ENCODE data around the gene TRPM4. TPM values are rescaled to one million over a fixed set of nuclear protein-coding genes. Genes with fewer than 3 reads are reported as not detected.
"Not testable (repeated sequence)": the region's sequence is repeated elsewhere in the genome, so short reads cannot be mapped to it uniquely, and the experiment has no call there.

The TRPM4 gene
- total and polyA plus RNA-seq, 8 donors = 11.8 to 47.1 (median 18.7) TPM

DNA sequence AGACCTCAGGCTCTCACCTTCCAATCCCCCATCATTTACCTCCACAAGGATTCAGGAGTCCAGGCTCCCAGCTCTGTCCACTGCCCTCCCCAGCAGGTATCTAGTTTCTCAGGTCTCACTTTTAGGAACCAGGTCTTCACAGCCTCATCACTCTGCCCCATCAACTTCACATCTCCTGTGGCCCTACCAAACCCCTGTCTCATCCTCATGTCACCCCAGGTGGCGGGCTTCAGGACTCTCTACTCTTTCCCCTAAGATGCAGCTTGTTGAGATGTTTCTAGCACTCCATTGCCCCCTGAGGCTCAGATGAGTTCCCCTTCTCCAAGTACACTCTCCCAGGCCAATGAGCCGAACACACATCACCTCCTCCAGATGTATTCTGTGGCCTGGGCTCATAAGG is 36.7 kb upstream of the TRPM4 start:
- Histone ChIP-seq H3K36me3 (no peaks in the 10 kb centered on the region), H3K9me3 (no peaks in the 10 kb centered on the region), H3K27ac (no peak overlapping the region), H3K27me3 (no peaks in the 10 kb centered on the region), H3K4me3 (no peak overlapping the region), H3K4me1 (peaks cover 0 to 10% (median 9%) of the 10 kb centered on the region in 3 donors)
- DNase-seq (no peak), FAIRE-seq (no peak), ATAC-seq (no peak)
- TF ChIP-seq, protein P1, sequence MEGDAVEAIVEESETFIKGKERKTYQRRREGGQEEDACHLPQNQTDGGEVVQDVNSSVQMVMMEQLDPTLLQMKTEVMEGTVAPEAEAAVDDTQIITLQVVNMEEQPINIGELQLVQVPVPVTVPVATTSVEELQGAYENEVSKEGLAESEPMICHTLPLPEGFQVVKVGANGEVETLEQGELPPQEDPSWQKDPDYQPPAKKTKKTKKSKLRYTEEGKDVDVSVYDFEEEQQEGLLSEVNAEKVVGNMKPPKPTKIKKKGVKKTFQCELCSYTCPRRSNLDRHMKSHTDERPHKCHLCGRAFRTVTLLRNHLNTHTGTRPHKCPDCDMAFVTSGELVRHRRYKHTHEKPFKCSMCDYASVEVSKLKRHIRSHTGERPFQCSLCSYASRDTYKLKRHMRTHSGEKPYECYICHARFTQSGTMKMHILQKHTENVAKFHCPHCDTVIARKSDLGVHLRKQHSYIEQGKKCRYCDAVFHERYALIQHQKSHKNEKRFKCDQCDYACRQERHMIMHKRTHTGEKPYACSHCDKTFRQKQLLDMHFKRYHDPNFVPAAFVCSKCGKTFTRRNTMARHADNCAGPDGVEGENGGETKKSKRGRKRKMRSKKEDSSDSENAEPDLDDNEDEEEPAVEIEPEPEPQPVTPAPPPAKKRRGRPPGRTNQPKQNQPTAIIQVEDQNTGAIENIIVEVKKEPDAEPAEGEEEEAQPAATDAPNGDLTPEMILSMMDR (IDR thresholded peaks at IDR 0.05) = no peak
- WGBS, 2 donors = 86 to 93% methylated on average over 2 of the region's 2 CpGs
- intact Hi-C loops (cut with DNase I) = no loop called here

DNA sequence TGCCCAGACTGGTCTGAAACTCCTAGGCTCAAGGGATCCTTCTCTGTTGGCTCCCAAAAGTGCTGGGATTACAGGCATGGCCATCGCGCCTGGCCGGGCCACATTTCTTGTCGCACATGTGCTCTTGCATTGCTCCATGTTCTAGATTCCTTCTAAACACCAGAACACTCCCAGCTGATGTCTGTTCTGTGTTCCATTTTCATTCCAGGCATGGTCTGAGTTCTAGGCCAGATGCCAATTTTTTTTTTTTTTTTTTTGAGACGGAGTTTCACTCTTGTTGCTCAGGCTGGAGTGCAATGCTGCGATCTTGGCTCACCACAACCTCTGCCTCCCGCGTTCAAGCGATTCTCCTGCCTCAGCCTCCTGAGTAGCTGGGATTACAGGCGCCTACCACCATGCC is 35.8 kb upstream of the TRPM4 start:
- ATAC-seq; H3K36me3 ChIP-seq; H3K27me3 ChIP-seq; H3K4me3 ChIP-seq; H3K9me3 ChIP-seq; FAIRE-seq; H3K27ac ChIP-seq; intact Hi-C loops (cut with DNase I); DNase-seq: not testable (repeated sequence)
- H3K4me1 ChIP-seq = peaks cover 0 to 10% (median 9%) of the 10 kb centered on the region in 3 donors
- 74 to 77% methylated on average over 10 of the region's 10 CpGs for WGBS, 2 donors

DNA sequence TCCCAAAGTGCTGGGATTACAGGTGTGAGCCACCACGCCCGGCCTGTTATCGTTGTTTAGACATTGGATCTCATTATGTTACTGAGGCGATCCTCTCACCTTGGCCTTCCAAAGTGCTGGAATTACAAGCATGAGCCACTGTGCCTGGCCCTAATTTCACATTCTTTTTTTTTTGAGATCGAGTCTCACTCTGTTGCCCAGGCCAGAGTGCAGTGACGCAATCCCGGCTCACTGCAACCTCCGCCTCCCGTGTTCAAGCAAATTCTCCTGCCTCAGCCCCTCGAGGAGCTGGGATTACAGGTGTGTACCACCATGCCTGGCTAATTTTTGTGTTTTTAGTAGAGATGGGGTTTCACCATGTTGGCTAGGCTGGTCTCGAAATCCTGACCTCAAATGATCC is 34.3 kb upstream of the TRPM4 start:
- H3K4me1 ChIP-seq; intact Hi-C loops (cut with DNase I); H3K9me3 ChIP-seq; H3K27ac ChIP-seq; H3K4me3 ChIP-seq; FAIRE-seq; ATAC-seq; DNase-seq; H3K36me3 ChIP-seq; H3K27me3 ChIP-seq: not testable (repeated sequence)
- WGBS, 2 donors = 90 to 91% methylated on average over 11 of the region's 11 CpGs

DNA sequence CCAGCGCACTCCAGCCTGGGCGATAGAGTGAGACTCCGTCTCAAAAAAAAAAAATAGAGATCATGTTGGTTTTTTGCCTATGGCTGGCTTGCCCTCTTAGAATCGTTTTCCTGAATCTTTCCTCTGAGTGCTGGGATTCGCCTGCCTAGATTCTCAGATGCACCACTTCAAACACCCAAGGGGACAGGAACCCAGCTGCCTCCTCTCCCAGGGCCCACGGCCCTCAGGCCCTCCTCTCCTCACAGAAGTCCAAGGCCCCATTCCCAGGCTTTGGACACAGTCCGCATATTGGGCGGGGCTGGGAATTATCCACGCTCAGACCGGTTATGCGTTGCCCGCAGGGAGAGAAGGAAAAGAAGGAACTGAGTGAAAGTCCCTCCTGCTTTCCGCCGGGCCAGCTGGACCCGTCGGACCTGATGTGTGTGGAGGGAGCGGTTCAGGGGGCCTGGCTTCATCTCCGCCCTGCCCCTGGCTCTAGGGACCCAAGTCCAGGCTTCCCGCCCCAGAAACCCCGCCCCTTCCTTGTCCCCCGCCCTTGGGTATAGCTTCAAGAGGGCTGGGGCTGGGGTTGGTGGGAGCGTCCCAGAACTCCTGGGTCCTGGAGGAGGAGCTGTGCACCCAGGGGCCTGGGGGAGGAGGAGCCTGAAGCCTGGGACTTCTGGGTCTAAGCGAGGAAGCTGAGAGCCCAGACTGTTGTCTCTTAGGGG is 32.4 kb upstream of the TRPM4 start:
- intact Hi-C loops (cut with DNase I) = no loop called here
- Histone ChIP-seq H3K4me3 (no peak overlapping the region), H3K4me1 (peaks cover 0 to 5% (median 0%) of the 10 kb centered on the region in 3 donors), H3K36me3 (no peaks in the 10 kb centered on the region), H3K9me3 (no peaks in the 10 kb centered on the region), H3K27me3 (no peaks in the 10 kb centered on the region), H3K27ac (no peak overlapping the region)
- DNase-seq (no peak), FAIRE-seq (no peak), ATAC-seq (no peak)
- TF ChIP-seq, protein P1 (IDR thresholded peaks at IDR 0.05) = no peak
- WGBS, 2 donors = 51 to 58% methylated on average over 23 of the region's 23 CpGs

DNA sequence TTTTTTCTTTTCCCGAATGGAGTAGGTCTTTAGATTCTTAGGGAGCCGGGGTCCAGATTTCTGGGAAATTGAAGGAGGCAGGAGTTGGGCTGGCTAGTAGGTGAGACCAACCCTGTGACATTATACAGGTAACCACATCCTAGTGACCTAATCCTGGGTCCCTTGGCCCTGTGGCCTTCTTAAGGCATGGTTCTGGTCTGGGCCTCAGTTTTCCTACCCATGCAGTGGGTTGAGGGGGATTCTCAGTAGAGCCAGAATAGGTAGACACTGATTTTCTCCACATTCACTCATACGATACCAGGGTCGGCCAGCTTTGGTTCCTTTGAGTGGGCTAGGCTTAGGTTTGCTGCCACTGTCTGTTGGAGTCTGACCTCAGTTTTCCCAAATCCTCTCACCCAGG is 31.0 kb upstream of the TRPM4 start:
- no peak for ATAC-seq
- no peak overlapping the region for H3K27ac ChIP-seq
- H3K27me3 ChIP-seq = no peaks in the 10 kb centered on the region
- intact Hi-C loops (cut with DNase I) = no loop called here
- DNase-seq = no peak
- H3K4me1 ChIP-seq = peaks cover 0 to 3% (median 0%) of the 10 kb centered on the region in 3 donors
- TF ChIP-seq, protein P1 (IDR thresholded peaks at IDR 0.05) = no peak
- H3K9me3 ChIP-seq = no peaks in the 10 kb centered on the region
- H3K36me3 ChIP-seq = no peaks in the 10 kb centered on the region
- 78 to 80% methylated on average over 4 of the region's 4 CpGs for WGBS, 2 donors
- no peak for FAIRE-seq
- no peak overlapping the region for H3K4me3 ChIP-seq

DNA sequence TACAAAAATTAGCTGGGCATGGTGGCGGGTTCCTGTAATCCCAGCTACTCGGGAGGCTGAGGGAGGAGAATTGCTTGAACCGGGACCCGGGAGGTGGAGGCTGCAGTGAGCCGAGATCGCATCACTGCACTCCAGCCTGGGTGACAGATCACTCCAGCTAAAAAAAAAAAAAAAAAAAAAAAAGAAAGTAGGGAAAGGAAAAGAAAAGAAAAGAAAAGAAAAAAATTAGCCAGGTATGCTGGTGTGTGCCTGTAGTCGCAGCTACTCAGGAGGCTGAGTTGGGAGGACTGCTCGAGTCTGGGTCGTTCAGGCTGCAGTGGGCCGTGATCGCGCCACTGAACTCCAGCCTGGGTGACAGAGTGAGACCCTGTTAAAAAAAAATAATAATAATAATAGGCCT is 30.4 kb upstream of the TRPM4 start:
- H3K9me3 ChIP-seq; DNase-seq; intact Hi-C loops (cut with DNase I); FAIRE-seq; H3K27me3 ChIP-seq; ATAC-seq; H3K36me3 ChIP-seq; H3K27ac ChIP-seq; H3K4me1 ChIP-seq: not testable (repeated sequence)
- peak overlapping the region in 1 of 4 donors; percentile 39 for H3K4me3 ChIP-seq
- WGBS, 2 donors = 93 to 94% methylated on average over 12 of the region's 12 CpGs

Measured in pancreas (tissue), 10 donors.